Liver (tissue), 9 donors: ENCODE data around the gene ALDH1A2. TPM values are rescaled to one million over a fixed set of nuclear protein-coding genes. Genes with fewer than 3 reads are reported as not detected.
"Not testable (repeated sequence)": the region's sequence is repeated elsewhere in the genome, so short reads cannot be mapped to it uniquely, and the experiment has no call there.

ENCODE experiments used
- DNase-seq: peaks from one replicate; pipeline ENCODE4 v3.0.0-alpha.2; 2017; ENCODE audit warnings: low spot score
- H3K27ac ChIP-seq, 2 donors: one replicate each; pipeline ENCODE4 v1.7.0; 2013; ENCODE audit warnings: inconsistent platforms in 2 of 2, low read length in 2 of 2, control low read depth in 1 of 2, low read depth in 1 of 2, mild to moderate bottlenecking in 1 of 2
- H3K27me3 ChIP-seq, 4 donors: one replicate each; pipeline versions ENCODE4 v1.6.1 to v1.7.0; 2013; ENCODE audit warnings: low read length in 3 of 4, inconsistent platforms in 1 of 4, mild to moderate bottlenecking in 1 of 4, moderate library complexity in 1 of 4; ENCODE audit not compliant: control insufficient read depth in 4 of 4, insufficient read depth in 4 of 4
- H3K36me3 ChIP-seq, 4 donors: one replicate each; pipeline versions ENCODE4 v1.6.1 to v1.7.0; 2013; ENCODE audit warnings: low read length in 3 of 4, mild to moderate bottlenecking in 3 of 4, low read depth in 1 of 4, moderate library complexity in 1 of 4; ENCODE audit not compliant: control insufficient read depth in 4 of 4, insufficient read depth in 3 of 4
- H3K4me1 ChIP-seq, 4 donors: one replicate each; pipeline versions ENCODE4 v1.6.1 to v1.7.0; 2013; ENCODE audit warnings: low read length in 3 of 4, mild to moderate bottlenecking in 3 of 4, moderate library complexity in 1 of 4; ENCODE audit not compliant: control insufficient read depth in 4 of 4, insufficient read depth in 4 of 4
- H3K4me3 ChIP-seq, 3 donors: one replicate each; pipeline versions ENCODE4 v1.6.1 to v1.7.0; 2013; ENCODE audit warnings: low read length in 3 of 3, control low read depth in 1 of 3, low read depth in 1 of 3, mild to moderate bottlenecking in 1 of 3
- H3K9ac ChIP-seq, 2 donors: one replicate each; pipeline ENCODE4 v1.7.0; 2013; ENCODE audit warnings: low read length in 2 of 2, mild to moderate bottlenecking in 2 of 2, moderate library complexity in 2 of 2, control low read depth in 1 of 2, low read depth in 1 of 2
- H3K9me3 ChIP-seq, 4 donors: one replicate each; pipeline versions ENCODE4 v1.6.1 to v1.7.0; 2013; ENCODE audit warnings: low read length in 3 of 4; ENCODE audit not compliant: control insufficient read depth in 4 of 4
- ATF3 ChIP-seq: IDR thresholded peaks from 2 replicates; pipeline ENCODE4 v1.6.1; 2016; ENCODE audit warnings: antibody characterized with exemption
- EGR1 ChIP-seq, 2 donors: IDR thresholded peaks; 2 replicates each; pipeline ENCODE4 v1.6.1; 2016 to 2018; ENCODE audit warnings: antibody characterized with exemption in 2 of 2, low read depth in 2 of 2
- FOXA1 ChIP-seq: IDR thresholded peaks from 2 replicates; pipeline ENCODE4 v1.6.1; 2016; ENCODE audit warnings: antibody characterized with exemption
- NR2F2 ChIP-seq: IDR thresholded peaks from 2 replicates; pipeline ENCODE4 v1.6.1; 2016; ENCODE audit warnings: antibody characterized with exemption
- RAD21 ChIP-seq, 2 donors: IDR thresholded peaks; 2 replicates each; pipeline ENCODE4 v1.6.1; 2016; ENCODE audit warnings: antibody characterized with exemption in 2 of 2, mild to moderate bottlenecking in 2 of 2
- REST ChIP-seq: IDR thresholded peaks from 2 replicates; pipeline ENCODE4 v1.6.1; 2016; ENCODE audit warnings: antibody characterized with exemption, mild to moderate bottlenecking
- RXRA ChIP-seq, 2 donors: IDR thresholded peaks; 2 replicates each; pipeline ENCODE4 v1.6.1; 2017 to 2018; ENCODE audit warnings: antibody characterized with exemption in 2 of 2, mild to moderate bottlenecking in 1 of 2
- TAF1 ChIP-seq: conservative IDR thresholded peaks from 2 replicates; pipeline ENCODE4 v1.6.1; 2016; ENCODE audit warnings: antibody characterized with exemption, mild to moderate bottlenecking
- ZBTB33 ChIP-seq: IDR thresholded peaks from 2 replicates; pipeline ENCODE4 v1.6.1; 2016; ENCODE audit warnings: antibody characterized with exemption
- WGBS: extraction: QIAGEN DNeasy Blood & Tissue Kit; methylation state at CpG from one replicate; pipeline ENCODE4 v1.1.7; 2013; 5-methylcytosine and 5-hydroxymethylcytosine counted together
- polyA plus RNA-seq, 2 donors: library from polyadenylated mRNA; stranded (reverse) in 1 of 2; unstranded in 1 of 2; fragments of 200-250 nt in 1 of 2; fragments of >200 nt in 1 of 2; fragmentation: Nextera tagmentation in 1 of 2; extraction: Ambion mirVana in 1 of 2; gene quantifications; one replicate each; pipeline versions ENCODE4 v1.2.1 to v1.2.3, GENCODE V29; 2013 to 2015
- total RNA-seq, 2 donors: library from RNA; depleted of rRNA; stranded (reverse); fragments of >200 nt; gene quantifications; one replicate each; pipeline ENCODE4 v1.2.3, GENCODE V29; 2014
- donor health status: healthy.
- donor health status: healthy.
- donor health status: healthy.
- donor health status: healthy.
- donor health status: healthy.

ALDH1A2 gene
- total and polyA plus RNA-seq, 4 donors = 1.2 to 22.7 (median 14.0) TPM

DNA sequence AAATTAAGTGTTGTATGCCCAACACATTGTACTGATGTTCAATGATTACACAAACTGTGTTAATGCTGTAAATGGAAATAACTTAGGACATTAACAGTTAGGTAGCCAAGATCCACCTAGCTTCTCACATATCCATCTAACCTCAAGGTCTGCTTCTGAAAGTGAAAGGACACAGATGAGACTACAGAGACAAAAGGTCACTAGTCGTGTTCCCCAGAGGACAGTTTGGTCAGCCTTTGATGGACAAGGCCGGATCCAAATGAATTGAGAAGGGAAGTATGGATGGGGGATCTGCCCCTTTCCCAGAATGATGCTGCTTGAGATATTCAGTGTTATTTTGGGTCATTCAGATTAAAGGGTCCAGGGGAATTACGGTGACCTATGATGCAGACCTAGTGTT lies 17.2 kb downstream of the ALDH1A2 start (continued):
- no peak for TF ChIP-seq ZBTB33

- TF ChIP-seq NR2F2 (no peak), RAD21 (IDR thresholded peaks at IDR 0.05) (no peak), ATF3 (no peak)
Observed at GRCh38 chr15:58047149-58047548, 18.4 kb downstream of the ALDH1A2 start.

GRCh38 chr15:58046467-58046866 lies 19.0 kb downstream of the ALDH1A2 start:
- TF ChIP-seq TAF1 = no peak
- TF ChIP-seq ATF3 = no peak
- TF ChIP-seq REST = no peak
- no peak for TF ChIP-seq RXRA (IDR thresholded peaks at IDR 0.05)
- TF ChIP-seq RAD21 (IDR thresholded peaks at IDR 0.05) = no peak
- TF ChIP-seq FOXA1 = no peak
- TF ChIP-seq EGR1 (IDR thresholded peaks at IDR 0.05; ENCODE audit: low read depth in 2 of 2) = no peak
- Histone ChIP-seq H3K9ac (no peak overlapping the region), H3K4me1 (no peaks in the 10 kb centered on the region), H3K36me3 (no peaks in the 10 kb centered on the region), H3K27me3 (peaks cover 0 to 3% (median 0%) of the 10 kb centered on the region in 4 donors), H3K4me3 (no peak overlapping the region), H3K9me3 (no peaks in the 10 kb centered on the region), H3K27ac (no peak overlapping the region)
- 64% methylated on average over 1 of the region's 1 CpG for WGBS
- DNase-seq = no peak

More at GRCh38 chr15:58047149-58047548, 18.4 kb downstream of the ALDH1A2 start:
- no peak for DNase-seq
- WGBS = 67% methylated on average over 2 of the region's 2 CpGs
- Histone ChIP-seq H3K4me3 (no peak overlapping the region), H3K27me3 (peaks cover 0 to 3% (median 0%) of the 10 kb centered on the region in 4 donors), H3K4me1 (no peaks in the 10 kb centered on the region), H3K27ac (no peak overlapping the region), H3K9ac (no peak overlapping the region), H3K9me3 (no peaks in the 10 kb centered on the region), H3K36me3 (no peaks in the 10 kb centered on the region)

- not testable (repeated sequence) for DNase-seq, H3K9me3 ChIP-seq, H3K27me3 ChIP-seq, H3K9ac ChIP-seq, H3K4me3 ChIP-seq, H3K36me3 ChIP-seq, H3K4me1 ChIP-seq, H3K27ac ChIP-seq
- 92% methylated on average over 7 of the region's 7 CpGs for WGBS
Observed at GRCh38 chr15:58045376-58045775, 20.1 kb downstream of the ALDH1A2 start.
